H1 (cell line): ENCODE measurements around the gene JDP2. TPM values are rescaled to one million over a fixed set of nuclear protein-coding genes. Genes with fewer than 3 reads are reported as not detected.

Experiments used
- CTCF ChIA-PET: fragments of 300-600 bp; sonication (Branson Sonifier 250); formaldehyde crosslinking; loops from one replicate; lab custom pipeline; 2021; ENCODE audit not compliant: partially characterized antibody; lab: Charles Lee
- POLR2A ChIA-PET: fragments of 300-600 bp; sonication (Branson Sonifier 250); formaldehyde crosslinking; loops from one replicate; lab custom pipeline; 2021; ENCODE audit warnings: inconsistent platforms; ENCODE audit not compliant: partially characterized antibody; lab: Charles Lee
- DNase-seq, 2 experiments: peaks; one replicate each; pipeline versions ENCODE4 v3.0.0 to v3.0.0-alpha.2; 2010 to 2022; ENCODE audit warnings: low spot score in 2 of 2, low read depth in 1 of 2, mixed read lengths in 1 of 2
- FAIRE-seq: peaks from 2 replicates; lab custom pipeline; 2011; peaks lifted over from hg19 to GRCh38; lab: Jason Lieb, UNC
- H2AFZ ChIP-seq: 2 replicates; pipeline ENCODE4 v1.8.1; 2012; ENCODE audit warnings: low read length, inconsistent platforms
- H2AK5ac ChIP-seq: 2 replicates; pipeline ENCODE4 v1.6.1; 2013; ENCODE audit warnings: low read depth, low read length
- H2BK120ac ChIP-seq: replicated peaks from 2 replicates; pipeline ENCODE3; 2013; ENCODE audit warnings: low read depth, low read length, inconsistent platforms
- H2BK12ac ChIP-seq: 2 replicates; pipeline ENCODE4 v1.6.1; 2013; ENCODE audit warnings: low read depth, low read length
- H2BK15ac ChIP-seq: 2 replicates; pipeline ENCODE4 v1.6.1; 2013; ENCODE audit warnings: low read length
- H2BK20ac ChIP-seq: 2 replicates; pipeline ENCODE4 v1.6.1; 2013; ENCODE audit warnings: low read length
- H2BK5ac ChIP-seq: 2 replicates; pipeline ENCODE4 v1.6.1; 2013; ENCODE audit warnings: low read depth, low read length
- H3K14ac ChIP-seq: 2 replicates; pipeline ENCODE4 v1.6.1; 2013; ENCODE audit warnings: inconsistent platforms; ENCODE audit not compliant: insufficient read length
- H3K18ac ChIP-seq: 2 replicates; pipeline ENCODE4 v1.6.1; 2013; ENCODE audit warnings: low read length; ENCODE audit errors: extremely low read depth
- H3K23ac ChIP-seq: 2 replicates; pipeline ENCODE4 v1.6.1; 2013; ENCODE audit warnings: inconsistent platforms; ENCODE audit not compliant: insufficient read length
- H3K23me2 ChIP-seq: 2 replicates; pipeline ENCODE4 v1.6.1; 2013; ENCODE audit warnings: low read depth, low read length
- H3K27ac ChIP-seq: 2 replicates; pipeline ENCODE4 v1.6.1; 2011; ENCODE audit warnings: low read depth, low read length, inconsistent platforms
- H3K27me3 ChIP-seq, 4 experiments: replicated peaks in 1 of 4; 1 replicate in 1 of 4; 2 replicates in 3 of 4; pipeline versions ENCODE4 v1.6.1 to v1.8.1; 2011 to 2013; ENCODE audit warnings: low read length in 3 of 4, mild to moderate bottlenecking in 3 of 4, inconsistent platforms in 2 of 4, mixed read lengths in 2 of 4, moderate library complexity in 1 of 4; ENCODE audit not compliant: control insufficient read depth in 3 of 4, insufficient read depth in 3 of 4; ENCODE audit errors: extremely low read depth in 1 of 4
- H3K36me3 ChIP-seq, 4 experiments: 2 replicates each; pipeline versions ENCODE4 v1.6.1 to v1.8.1; 2011 to 2013; ENCODE audit warnings: mild to moderate bottlenecking in 4 of 4, low read length in 3 of 4, moderate library complexity in 2 of 4, control low read depth in 1 of 4, inconsistent platforms in 1 of 4; ENCODE audit not compliant: insufficient read depth in 4 of 4, control insufficient read depth in 2 of 4
- H3K4ac ChIP-seq: replicated peaks from 2 replicates; pipeline ENCODE3; 2013; ENCODE audit warnings: low read length, low read depth, mixed read lengths, inconsistent platforms; ENCODE audit not compliant: insufficient read length
- H3K4me1 ChIP-seq, 4 experiments: replicated peaks in 1 of 4; 1 replicate in 1 of 4; 2 replicates in 3 of 4; pipeline versions ENCODE4 v1.6.1 to v1.8.1; 2011 to 2013; ENCODE audit warnings: low read length in 3 of 4, inconsistent platforms in 2 of 4, mixed read lengths in 1 of 4; ENCODE audit not compliant: insufficient read depth in 4 of 4, control insufficient read depth in 3 of 4
- H3K4me2 ChIP-seq, 2 experiments: 2 replicates each; pipeline versions ENCODE4 v1.6.1 to v1.8.1; 2011 to 2013; ENCODE audit warnings: low read depth in 2 of 2, low read length in 2 of 2, control low read depth in 1 of 2, inconsistent platforms in 1 of 2, mild to moderate bottlenecking in 1 of 2; ENCODE audit not compliant: insufficient read depth in 1 of 2
- H3K4me3 ChIP-seq, 4 experiments: fragments of 200-600, 300-600 bp in 1 of 4; sonication (generic), shearing (Covaris generic), sonication (Bioruptor Twin) in 1 of 4; 2 replicates each; pipeline versions ENCODE4 v1.5.1 to v1.8.1; 2011 to 2016; ENCODE audit warnings: low read length in 4 of 4, low read depth in 3 of 4, control low read depth in 2 of 4, inconsistent platforms in 2 of 4, mild to moderate bottlenecking in 2 of 4, mixed read lengths in 1 of 4, moderate library complexity in 1 of 4; ENCODE audit not compliant: insufficient read depth in 2 of 4; ENCODE audit errors: extremely low read depth in 1 of 4
- H3K56ac ChIP-seq: replicated peaks from 2 replicates; pipeline ENCODE3; 2013; ENCODE audit warnings: low read depth, mild to moderate bottlenecking, mixed read lengths, low read length, inconsistent platforms; ENCODE audit not compliant: insufficient read length
- H3K79me1 ChIP-seq: 2 replicates; pipeline ENCODE4 v1.6.1; 2013; ENCODE audit warnings: low read depth, low read length, control low read depth
- H3K79me2 ChIP-seq, 2 experiments: 2 replicates each; pipeline versions ENCODE4 v1.6.1 to v1.8.1; 2012 to 2013; ENCODE audit warnings: low read length in 2 of 2, mild to moderate bottlenecking in 2 of 2, inconsistent platforms in 1 of 2; ENCODE audit not compliant: insufficient read depth in 2 of 2, control insufficient read depth in 1 of 2
- H3K9ac ChIP-seq, 4 experiments: replicated peaks in 1 of 4; 1 replicate in 1 of 4; 2 replicates in 3 of 4; pipeline versions ENCODE4 v1.6.1 to v1.8.1; 2011 to 2013; ENCODE audit warnings: low read depth in 3 of 4, low read length in 3 of 4, control low read depth in 2 of 4, mild to moderate bottlenecking in 2 of 4, moderate library complexity in 2 of 4, inconsistent platforms in 1 of 4; ENCODE audit errors: extremely low read depth in 1 of 4
- H3K9me3 ChIP-seq, 2 experiments: 2 replicates each; pipeline versions ENCODE4 v1.6.1 to v1.8.1; 2012 to 2013; ENCODE audit warnings: mild to moderate bottlenecking in 2 of 2, moderate library complexity in 2 of 2, control low read depth in 1 of 2, inconsistent platforms in 1 of 2, low read depth in 1 of 2, low read length in 1 of 2, mixed read lengths in 1 of 2; ENCODE audit not compliant: insufficient read depth in 2 of 2
- H4K20me1 ChIP-seq, 2 experiments: replicated peaks in 1 of 2; 2 replicates each; pipeline versions ENCODE3 to v1.8.1; 2011 to 2013; ENCODE audit warnings: inconsistent platforms in 2 of 2, low read length in 2 of 2, mild to moderate bottlenecking in 1 of 2; ENCODE audit not compliant: insufficient read depth in 2 of 2, control insufficient read depth in 1 of 2
- H4K5ac ChIP-seq: 2 replicates; pipeline ENCODE4 v1.6.1; 2013; ENCODE audit warnings: low read length, low read depth, mixed read lengths, inconsistent platforms; ENCODE audit not compliant: insufficient read length
- H4K8ac ChIP-seq: 2 replicates; pipeline ENCODE4 v1.8.0; 2013; ENCODE audit warnings: mild to moderate bottlenecking, moderate library complexity, low read length, inconsistent platforms; ENCODE audit not compliant: insufficient read depth; ENCODE audit errors: extremely low read depth
- H4K91ac ChIP-seq: replicated peaks from 2 replicates; pipeline ENCODE3; 2013; ENCODE audit warnings: low read length, mixed read lengths, inconsistent platforms; ENCODE audit not compliant: insufficient read length
- ASH2L ChIP-seq: fragments of 200-600, 300-600 bp; sonication (generic); IDR thresholded peaks from one replicate; pipeline ENCODE4 v1.7.1; 2017; ENCODE audit warnings: low read length
- ATF3 ChIP-seq: IDR thresholded peaks from 2 replicates; pipeline ENCODE4 v1.6.1; 2011; ENCODE audit warnings: low read depth, mild to moderate bottlenecking, low read length; ENCODE audit not compliant: insufficient read depth
- CEBPB ChIP-seq: IDR thresholded peaks from 2 replicates; pipeline ENCODE4 v1.6.1; 2012; ENCODE audit warnings: low read depth, low read length
- CTBP2 ChIP-seq: IDR thresholded peaks from 2 replicates; pipeline ENCODE4 v1.7.0; 2011; ENCODE audit warnings: borderline replicate concordance, mild to moderate bottlenecking, moderate library complexity, mixed read lengths, low read length; ENCODE audit not compliant: insufficient read depth, insufficient read length
- GABPA ChIP-seq: IDR thresholded peaks from 2 replicates; pipeline ENCODE4 v1.6.1; 2011; ENCODE audit warnings: mild to moderate bottlenecking, low read length, moderate library complexity, borderline replicate concordance; ENCODE audit not compliant: insufficient read depth
- JUN ChIP-seq: IDR thresholded peaks from 2 replicates; pipeline ENCODE4 v1.6.1; 2011; ENCODE audit warnings: low read depth, mild to moderate bottlenecking, improper control_type of control experiment, low read length
- MAFK ChIP-seq: IDR thresholded peaks from 2 replicates; pipeline ENCODE4 v1.6.1; 2012; ENCODE audit warnings: low read depth, mild to moderate bottlenecking, improper control_type of control experiment, low read length
- RFX5 ChIP-seq: IDR thresholded peaks from 2 replicates; pipeline ENCODE4 v1.6.1; 2011; ENCODE audit warnings: low read depth, low read length, improper control_type of control experiment, borderline replicate concordance
- SIX5 ChIP-seq: IDR thresholded peaks from 2 replicates; pipeline ENCODE4 v1.6.1; 2011; ENCODE audit warnings: mild to moderate bottlenecking, low read depth, low read length
- TAF7 ChIP-seq: optimal IDR thresholded peaks from 2 replicates; pipeline ENCODE3; 2011; ENCODE audit warnings: low read depth, mild to moderate bottlenecking, inconsistent platforms, low read length, moderate library complexity, borderline replicate concordance
- ZNF274 ChIP-seq: IDR thresholded peaks from 2 replicates; pipeline ENCODE4 v1.7.0; 2012; ENCODE audit warnings: low read length, borderline replicate concordance; ENCODE audit errors: extremely low read depth
- WGBS, 2 experiments: shearing (Covaris generic) in 1 of 2; methylation state at CpG; one replicate each; pipeline versions ENCODE4 v1.1.6 to v1.1.7; 2013 to 2015; ENCODE audit warnings: low lambda C conversion rate in 2 of 2, mixed read lengths in 2 of 2, inconsistent platforms in 1 of 2, low coverage in 1 of 2, missing lambda C conversion rate in 1 of 2; ENCODE audit not compliant: insufficient replicate concordance in 2 of 2, insufficient coverage in 1 of 2, insufficient read length in 1 of 2; ENCODE audit errors: extremely low coverage in 1 of 2, missing lambda C conversion rate in 1 of 2; 5-methylcytosine and 5-hydroxymethylcytosine counted together
- polyA plus RNA-seq, 7 experiments: library from polyadenylated mRNA; depleted of rRNA in 3 of 7; stranded (reverse) in 5 of 7; unstranded in 2 of 7; fragments of >200 nt in 5 of 7; fragments of 200-250 nt in 2 of 7; gene quantifications; 1 replicate in 5 of 7; 2 replicates in 1 of 7; 4 replicates in 1 of 7; pipeline versions ENCODE4 v1.2.1 to v1.2.3, GENCODE V29; 2011 to 2013; ENCODE audit warnings: missing spikeins in 2 of 7, mixed read lengths in 2 of 7
- total RNA-seq: library from RNA; stranded (reverse); fragmentation: NEBNext Ultra II Directional; extraction: Animal tissue kit (Norgen Biotek cat#: 25700); gene quantifications from 2 replicates; pipeline ENCODE4 v1.2.1, GENCODE V29; 2021
- TF ChIP-seq, protein P1 (sequence below): IDR thresholded peaks from 2 replicates; pipeline ENCODE4 v1.6.1; 2012; ENCODE audit warnings: low read length, inconsistent platforms

The JDP2 gene
- total and polyA plus RNA-seq, 2 of the 8 experiments (the other 6 are each of a cell fraction or from before 2014, with no cell fraction given): 8.9 to 27.2 TPM

- Histone ChIP-seq H4K91ac (no peak overlapping the region), H2BK20ac (0 out of 2 replicates have a peak overlapping the region, but pooled peaks have one; percentile 36), H3K56ac (no peak overlapping the region), H2AK5ac (no peak overlapping the region), H3K36me3 (no peaks in the 10 kb centered on the region; a peak in 1 of 8 replicates), H2BK12ac (no peak overlapping the region), H3K4me3 (no peak overlapping the region), H2BK120ac (no peak overlapping the region), H3K79me2 (no peaks in the 10 kb centered on the region), H3K4me2 (no peak overlapping the region), H3K23me2 (no peaks in the 10 kb centered on the region), H3K27me3 (no peaks in the 10 kb centered on the region; a peak in 1 of 7 replicates), H3K9ac (no peak overlapping the region), H4K5ac (no peak overlapping the region), H2AFZ (no peak overlapping the region), H3K23ac (no peak overlapping the region), H3K18ac (no peak overlapping the region), H4K8ac (no peak overlapping the region), H4K20me1 (no peaks in the 10 kb centered on the region), H3K4ac (no peak overlapping the region), H2BK5ac (no peak overlapping the region), H3K27ac (no peak overlapping the region), H3K79me1 (no peaks in the 10 kb centered on the region), H3K9me3 (0 out of 4 replicates have a peak, but pooled peaks cover 0 to 7% of the 10 kb centered on the region in 2 experiments), H2BK15ac (no peak overlapping the region), H3K14ac (no peak overlapping the region), H3K4me1 (peaks cover 0 to 8% (median 1%) of the 10 kb centered on the region in 4 experiments; a peak in 2 of 7 replicates)
- 84% methylated on average over 9 of the region's 9 CpGs; no CpG with 5 or more reads in 1 of the 2 experiments for WGBS, 2 experiments
- POLR2A ChIA-PET: no interaction called here
- CTCF ChIA-PET: interaction anchor here (0.7 to 2.0 kb wide), 3 partner anchors 18 to 95 kb away, joined by 3 to 4 read pairs (median 3); no protein-coding TSS in a partner anchor
- FAIRE-seq (no peak), DNase-seq (no peak)
- TF ChIP-seq ATF3 (no peak), MAFK (no peak), RFX5 (no peak), CTBP2 (no peak), GABPA (no peak), JUN (no peak), ASH2L (no peak), TAF7 (no peak), CEBPB (no peak), ZNF274 (no peak), SIX5 (no peak)
- TF ChIP-seq, protein P1, sequence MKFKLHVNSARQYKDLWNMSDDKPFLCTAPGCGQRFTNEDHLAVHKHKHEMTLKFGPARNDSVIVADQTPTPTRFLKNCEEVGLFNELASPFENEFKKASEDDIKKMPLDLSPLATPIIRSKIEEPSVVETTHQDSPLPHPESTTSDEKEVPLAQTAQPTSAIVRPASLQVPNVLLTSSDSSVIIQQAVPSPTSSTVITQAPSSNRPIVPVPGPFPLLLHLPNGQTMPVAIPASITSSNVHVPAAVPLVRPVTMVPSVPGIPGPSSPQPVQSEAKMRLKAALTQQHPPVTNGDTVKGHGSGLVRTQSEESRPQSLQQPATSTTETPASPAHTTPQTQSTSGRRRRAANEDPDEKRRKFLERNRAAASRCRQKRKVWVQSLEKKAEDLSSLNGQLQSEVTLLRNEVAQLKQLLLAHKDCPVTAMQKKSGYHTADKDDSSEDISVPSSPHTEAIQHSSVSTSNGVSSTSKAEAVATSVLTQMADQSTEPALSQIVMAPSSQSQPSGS: no peak
Measured at GRCh38 chr14:75393794-75394193, 34.0 kb upstream of the JDP2 start.
